ENCODE results near the gene SDF2L1. TPM values are rescaled to one million over a fixed set of nuclear protein-coding genes. Genes with fewer than 3 reads are reported as not detected.

SDF2L1 gene
- total and polyA plus RNA-seq, 9 of the 15 experiments (the other 6 are each of a cell fraction or from before 2014, with no cell fraction given): 15.1 to 989 (median 124) TPM

DNA sequence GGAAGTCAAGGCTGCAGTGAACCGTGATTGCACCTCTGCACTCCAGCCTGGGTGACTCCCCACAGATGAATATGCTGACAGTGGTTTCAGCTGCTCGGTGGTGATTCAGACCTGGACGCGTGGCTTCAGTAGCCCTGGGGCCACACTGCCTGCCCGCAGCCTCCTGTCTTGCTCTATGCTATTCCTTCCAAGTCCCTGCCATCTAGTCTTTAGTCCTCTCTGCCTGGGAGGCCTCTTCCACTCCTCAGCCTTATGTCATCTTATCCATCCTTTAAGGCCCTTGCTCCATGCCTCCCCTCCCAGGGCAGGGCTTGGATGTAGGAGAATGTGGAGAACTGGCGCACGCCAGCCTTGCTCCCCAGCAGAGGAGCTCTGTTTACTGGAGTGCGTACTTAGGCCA lies 35.3 kb upstream of the SDF2L1 start (continued):
- peak in 1 of 2 experiments; percentile 22 for TF ChIP-seq E2F6 (IDR thresholded peaks at IDR 0.05; ENCODE audit: borderline replicate concordance in 1 of 2, extremely low read depth in 1 of 2, insufficient read depth in 1 of 2, insufficient read length in 1 of 2, low read depth in 1 of 2, low read length in 1 of 2, poor library complexity in 1 of 2, severe bottlenecking in 1 of 2)
- TF ChIP-seq, protein P1, sequence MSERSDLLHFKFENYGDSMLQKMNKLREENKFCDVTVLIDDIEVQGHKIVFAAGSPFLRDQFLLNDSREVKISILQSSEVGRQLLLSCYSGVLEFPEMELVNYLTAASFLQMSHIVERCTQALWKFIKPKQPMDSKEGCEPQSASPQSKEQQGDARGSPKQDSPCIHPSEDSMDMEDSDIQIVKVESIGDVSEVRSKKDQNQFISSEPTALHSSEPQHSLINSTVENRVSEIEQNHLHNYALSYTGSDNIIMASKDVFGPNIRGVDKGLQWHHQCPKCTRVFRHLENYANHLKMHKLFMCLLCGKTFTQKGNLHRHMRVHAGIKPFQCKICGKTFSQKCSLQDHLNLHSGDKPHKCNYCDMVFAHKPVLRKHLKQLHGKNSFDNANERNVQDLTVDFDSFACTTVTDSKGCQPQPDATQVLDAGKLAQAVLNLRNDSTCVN (CRISPR knock-in tag; IDR thresholded peaks at IDR 0.05): 0 out of 2 replicates have a peak, but pooled peaks have one; percentile 26
- no peak for TF ChIP-seq ZNF644 (tag; IDR thresholded peaks at IDR 0.05; ENCODE audit: low read depth)
- TF ChIP-seq USF1 (CRISPR knock-in tag; IDR thresholded peaks at IDR 0.05): peak; percentile 35
- TF ChIP-seq FOSL1 (tag; conservative IDR thresholded peaks at IDR 0.05): peak; percentile 45
- TF ChIP-seq MAZ (CRISPR knock-in tag; conservative IDR thresholded peaks at IDR 0.05 in 1 of 2, IDR thresholded peaks at IDR 0.05 in 1 of 2): peak in 1 of 2 experiments; percentile 27; a peak in 2 of 4 replicates
- 0 out of 2 replicates have a peak, but pooled peaks have one; percentile 4 for TF ChIP-seq ZNF124 (CRISPR knock-in tag; IDR thresholded peaks at IDR 0.05)
- TF ChIP-seq ZNF518B (CRISPR knock-in tag; IDR thresholded peaks at IDR 0.05): no peak
- TF ChIP-seq ZNF184 (CRISPR knock-in tag; IDR thresholded peaks at IDR 0.05): no peak
- TF ChIP-seq ILF3 (IDR thresholded peaks at IDR 0.05; ENCODE audit: borderline replicate concordance): no peak
- no peak for TF ChIP-seq TFAM (CRISPR knock-in tag; conservative IDR thresholded peaks at IDR 0.05)
- TF ChIP-seq, protein P2, sequence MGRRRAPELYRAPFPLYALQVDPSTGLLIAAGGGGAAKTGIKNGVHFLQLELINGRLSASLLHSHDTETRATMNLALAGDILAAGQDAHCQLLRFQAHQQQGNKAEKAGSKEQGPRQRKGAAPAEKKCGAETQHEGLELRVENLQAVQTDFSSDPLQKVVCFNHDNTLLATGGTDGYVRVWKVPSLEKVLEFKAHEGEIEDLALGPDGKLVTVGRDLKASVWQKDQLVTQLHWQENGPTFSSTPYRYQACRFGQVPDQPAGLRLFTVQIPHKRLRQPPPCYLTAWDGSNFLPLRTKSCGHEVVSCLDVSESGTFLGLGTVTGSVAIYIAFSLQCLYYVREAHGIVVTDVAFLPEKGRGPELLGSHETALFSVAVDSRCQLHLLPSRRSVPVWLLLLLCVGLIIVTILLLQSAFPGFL (CRISPR knock-in tag; IDR thresholded peaks at IDR 0.05): no peak
- TF ChIP-seq ZNF785 (CRISPR knock-in tag; IDR thresholded peaks at IDR 0.05): 0 out of 2 replicates have a peak, but pooled peaks have one; percentile 64
- peak; percentile 18 for TF ChIP-seq ZFP36 (IDR thresholded peaks at IDR 0.05; ENCODE audit: low read depth, low read length, partially characterized antibody)
- TF ChIP-seq ATF4 (CRISPR knock-in tag; IDR thresholded peaks at IDR 0.05): 0 out of 2 replicates have a peak, but pooled peaks have one; percentile 21
- TF ChIP-seq HOMEZ (CRISPR knock-in tag; IDR thresholded peaks at IDR 0.05): 0 out of 2 replicates have a peak, but pooled peaks have one; percentile 38
